ENCODE data around the gene TGFBR1. TPM values are rescaled to one million over a fixed set of nuclear protein-coding genes. Genes with fewer than 3 reads are reported as not detected.

Gene TGFBR1
- total and polyA plus RNA-seq, 4 donors: 25.1 to 97.6 (median 44.9) TPM

DNA sequence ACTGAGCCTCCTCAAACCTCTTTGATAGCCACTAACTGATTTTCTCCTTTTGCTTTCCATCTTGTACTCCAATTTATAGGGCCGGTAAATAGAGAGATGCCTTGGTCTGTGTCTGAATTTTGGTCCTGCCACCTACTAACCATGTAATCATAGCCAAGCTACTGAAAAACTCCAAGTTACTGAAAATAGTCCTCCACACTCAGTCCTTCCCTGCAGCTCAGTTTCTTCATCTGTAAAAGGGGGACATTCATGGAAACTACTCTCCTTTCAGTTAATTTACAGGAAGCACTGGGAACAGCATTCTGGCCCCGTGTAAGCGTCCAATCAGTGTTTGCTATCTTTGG, 30.0 kb upstream of the TGFBR1 start:
- Histone ChIP-seq H3K9me3 (ENCODE audit: control insufficient read depth, insufficient read depth, low read length) (no peaks in the 10 kb centered on the region), H3K4me3 (ENCODE audit: low read depth, low read length) (no peak overlapping the region), H3K27me3 (ENCODE audit: control insufficient read depth, insufficient read depth, low read length) (no peaks in the 10 kb centered on the region), H3K4me1 (ENCODE audit: control insufficient read depth, insufficient read depth, low read length) (peaks cover 3% of the 10 kb centered on the region), H3K36me3 (ENCODE audit: control insufficient read depth, insufficient read depth, low read length) (no peaks in the 10 kb centered on the region), H3K27ac (ENCODE audit: low read depth, low read length) (no peak overlapping the region)
- no CpG with 5 or more reads among the region's 3 CpGs for WGBS (ENCODE audit: insufficient coverage)
- DNase-seq (ENCODE audit: low read depth in 4 of 6, low spot score in 6 of 6): no peak

GRCh38 chr9:99075246-99075912, 29.5 kb upstream of the TGFBR1 start:
- no peak overlapping the region for H3K27ac ChIP-seq (ENCODE audit: low read depth, low read length)
- peaks cover 3% of the 10 kb centered on the region for H3K4me1 ChIP-seq (ENCODE audit: control insufficient read depth, insufficient read depth, low read length)
- H3K9me3 ChIP-seq (ENCODE audit: control insufficient read depth, insufficient read depth, low read length): no peaks in the 10 kb centered on the region
- 94% methylated on average over 4 of the region's 6 CpGs for WGBS (ENCODE audit: insufficient coverage)
- no peak overlapping the region for H3K4me3 ChIP-seq (ENCODE audit: low read depth, low read length)
- no peaks in the 10 kb centered on the region for H3K27me3 ChIP-seq (ENCODE audit: control insufficient read depth, insufficient read depth, low read length)
- H3K36me3 ChIP-seq (ENCODE audit: control insufficient read depth, insufficient read depth, low read length): no peaks in the 10 kb centered on the region
- no peak for DNase-seq (ENCODE audit: low read depth in 4 of 6, low spot score in 6 of 6)

- H3K9me3 ChIP-seq (ENCODE audit: control insufficient read depth, insufficient read depth, low read length): no peaks in the 10 kb centered on the region
- no peaks in the 10 kb centered on the region for H3K36me3 ChIP-seq (ENCODE audit: control insufficient read depth, insufficient read depth, low read length)
- no peak for DNase-seq (ENCODE audit: low read depth in 4 of 6, low spot score in 6 of 6)
- H3K27ac ChIP-seq (ENCODE audit: low read depth, low read length): no peak overlapping the region
- 100% methylated on average over 1 of the region's 4 CpGs for WGBS (ENCODE audit: insufficient coverage)
- H3K4me1 ChIP-seq (ENCODE audit: control insufficient read depth, insufficient read depth, low read length): peaks cover 3% of the 10 kb centered on the region
- no peaks in the 10 kb centered on the region for H3K27me3 ChIP-seq (ENCODE audit: control insufficient read depth, insufficient read depth, low read length)
- no peak overlapping the region for H3K4me3 ChIP-seq (ENCODE audit: low read depth, low read length)
Measured at GRCh38 chr9:99076030-99076429, 28.9 kb upstream of the TGFBR1 start.

DNA sequence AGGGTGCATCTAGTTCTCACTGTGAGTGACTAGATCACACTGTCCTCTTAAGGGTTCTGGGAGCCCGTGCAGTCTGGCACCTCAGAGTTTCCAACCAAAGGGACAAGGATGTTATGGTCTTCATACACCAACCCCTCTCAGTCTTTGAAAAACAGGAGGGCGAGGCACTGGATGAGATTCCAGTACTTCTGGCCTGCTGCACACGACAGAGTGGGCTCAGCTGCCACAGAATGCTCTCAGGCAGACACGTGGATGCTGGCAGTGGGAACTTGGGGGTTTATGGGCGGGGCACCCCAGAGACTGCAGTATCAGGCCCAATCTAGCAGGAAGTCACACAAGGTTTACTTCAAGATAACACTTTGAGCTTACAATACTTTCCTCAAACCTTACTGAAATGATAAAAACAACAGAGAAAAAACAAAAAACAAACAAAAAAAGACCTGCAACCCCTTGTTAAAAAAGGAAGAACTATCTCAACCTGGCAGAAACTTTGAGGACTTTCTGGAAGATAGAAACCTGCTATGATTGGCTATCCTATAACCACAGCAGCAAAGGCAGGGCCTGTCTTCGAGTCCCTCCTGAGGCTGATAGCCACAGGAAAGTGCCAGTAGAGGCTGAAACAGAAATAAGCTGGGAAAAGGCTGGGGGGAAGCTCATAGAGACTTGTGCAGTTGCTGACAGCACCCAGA, 28.3 kb upstream of the TGFBR1 start:
- Histone ChIP-seq H3K4me3 (ENCODE audit: low read depth, low read length) (no peak overlapping the region), H3K27ac (ENCODE audit: low read depth, low read length) (no peak overlapping the region), H3K9me3 (ENCODE audit: control insufficient read depth, insufficient read depth, low read length) (no peaks in the 10 kb centered on the region), H3K4me1 (ENCODE audit: control insufficient read depth, insufficient read depth, low read length) (peaks cover under 1% of the 10 kb centered on the region), H3K27me3 (ENCODE audit: control insufficient read depth, insufficient read depth, low read length) (no peaks in the 10 kb centered on the region), H3K36me3 (ENCODE audit: control insufficient read depth, insufficient read depth, low read length) (no peaks in the 10 kb centered on the region)
- no peak for DNase-seq (ENCODE audit: low read depth in 4 of 6, low spot score in 6 of 6)
- WGBS (ENCODE audit: insufficient coverage): 54% methylated on average over 3 of the region's 6 CpGs

GRCh38 chr9:99078717-99079116, 26.2 kb upstream of the TGFBR1 start:
- H3K4me3 ChIP-seq (ENCODE audit: low read depth, low read length): no peak overlapping the region
- no peaks in the 10 kb centered on the region for H3K36me3 ChIP-seq (ENCODE audit: control insufficient read depth, insufficient read depth, low read length)
- H3K4me1 ChIP-seq (ENCODE audit: control insufficient read depth, insufficient read depth, low read length): no peaks in the 10 kb centered on the region
- no peak for DNase-seq (ENCODE audit: low read depth in 4 of 6, low spot score in 6 of 6)
- WGBS (ENCODE audit: insufficient coverage): 79% methylated on average over 2 of the region's 2 CpGs
- H3K9me3 ChIP-seq (ENCODE audit: control insufficient read depth, insufficient read depth, low read length): no peaks in the 10 kb centered on the region
- no peaks in the 10 kb centered on the region for H3K27me3 ChIP-seq (ENCODE audit: control insufficient read depth, insufficient read depth, low read length)
- no peak overlapping the region for H3K27ac ChIP-seq (ENCODE audit: low read depth, low read length)

- WGBS (ENCODE audit: insufficient coverage): 89% methylated on average over 1 of the region's 3 CpGs
- H3K4me3 ChIP-seq (ENCODE audit: low read depth, low read length): no peak overlapping the region
- no peaks in the 10 kb centered on the region for H3K27me3 ChIP-seq (ENCODE audit: control insufficient read depth, insufficient read depth, low read length)
- no peaks in the 10 kb centered on the region for H3K36me3 ChIP-seq (ENCODE audit: control insufficient read depth, insufficient read depth, low read length)
- H3K9me3 ChIP-seq (ENCODE audit: control insufficient read depth, insufficient read depth, low read length): no peaks in the 10 kb centered on the region
- H3K4me1 ChIP-seq (ENCODE audit: control insufficient read depth, insufficient read depth, low read length): no peaks in the 10 kb centered on the region
- no peak for DNase-seq (ENCODE audit: low read depth in 4 of 6, low spot score in 6 of 6)
- no peak overlapping the region for H3K27ac ChIP-seq (ENCODE audit: low read depth, low read length)
Measured at GRCh38 chr9:99079542-99079941, 25.4 kb upstream of the TGFBR1 start.

- no peak for DNase-seq (ENCODE audit: low read depth in 4 of 6, low spot score in 6 of 6)
- Histone ChIP-seq H3K4me1 (ENCODE audit: control insufficient read depth, insufficient read depth, low read length) (no peaks in the 10 kb centered on the region), H3K36me3 (ENCODE audit: control insufficient read depth, insufficient read depth, low read length) (no peaks in the 10 kb centered on the region), H3K27me3 (ENCODE audit: control insufficient read depth, insufficient read depth, low read length) (no peaks in the 10 kb centered on the region), H3K27ac (ENCODE audit: low read depth, low read length) (no peak overlapping the region), H3K9me3 (ENCODE audit: control insufficient read depth, insufficient read depth, low read length) (no peaks in the 10 kb centered on the region), H3K4me3 (ENCODE audit: low read depth, low read length) (no peak overlapping the region)
- 86% methylated on average over 5 of the region's 6 CpGs for WGBS (ENCODE audit: insufficient coverage)
Measured at GRCh38 chr9:99083051-99083450, 21.9 kb upstream of the TGFBR1 start.

- Histone ChIP-seq H3K4me3 (ENCODE audit: low read depth, low read length) (no peak overlapping the region), H3K36me3 (ENCODE audit: control insufficient read depth, insufficient read depth, low read length) (no peaks in the 10 kb centered on the region), H3K9me3 (ENCODE audit: control insufficient read depth, insufficient read depth, low read length) (no peaks in the 10 kb centered on the region), H3K4me1 (ENCODE audit: control insufficient read depth, insufficient read depth, low read length) (no peaks in the 10 kb centered on the region), H3K27me3 (ENCODE audit: control insufficient read depth, insufficient read depth, low read length) (no peaks in the 10 kb centered on the region), H3K27ac (ENCODE audit: low read depth, low read length) (no peak overlapping the region)
- no peak for DNase-seq (ENCODE audit: low read depth in 4 of 6, low spot score in 6 of 6)
- 55% methylated on average over 7 of the region's 12 CpGs for WGBS (ENCODE audit: insufficient coverage)
Measured at GRCh38 chr9:99085949-99086948, 18.7 kb upstream of the TGFBR1 start.

GRCh38 chr9:99087462-99087861, 17.5 kb upstream of the TGFBR1 start:
- H3K9me3 ChIP-seq (ENCODE audit: control insufficient read depth, insufficient read depth, low read length): no peaks in the 10 kb centered on the region
- WGBS (ENCODE audit: insufficient coverage): 97% methylated on average over 2 of the region's 3 CpGs
- H3K27me3 ChIP-seq (ENCODE audit: control insufficient read depth, insufficient read depth, low read length): no peaks in the 10 kb centered on the region
- no peaks in the 10 kb centered on the region for H3K4me1 ChIP-seq (ENCODE audit: control insufficient read depth, insufficient read depth, low read length)
- no peak for DNase-seq (ENCODE audit: low read depth in 4 of 6, low spot score in 6 of 6)
- H3K27ac ChIP-seq (ENCODE audit: low read depth, low read length): no peak overlapping the region
- H3K4me3 ChIP-seq (ENCODE audit: low read depth, low read length): no peak overlapping the region
- no peaks in the 10 kb centered on the region for H3K36me3 ChIP-seq (ENCODE audit: control insufficient read depth, insufficient read depth, low read length)

Data from spinal cord (tissue), 10 donors.